Stomach (tissue), 4 donors: ENCODE data around the gene NLGN4X.

Experiments
- CTCF ChIP-seq, 7 experiments: fragments of 450-650 bp in 4 of 7; fragments of 200-600 bp in 3 of 7; sonication (generic) in 3 of 7; IDR thresholded peaks; one replicate each; pipeline ENCODE4 v1.5.1; 2016 to 2019; ENCODE audit warnings: antibody characterized with exemption in 7 of 7, control low read depth in 2 of 7, mild to moderate bottlenecking in 1 of 7
- EP300 ChIP-seq: sonication (generic); formaldehyde crosslinking; IDR thresholded peaks from one replicate; pipeline ENCODE4 v1.6.1; 2017; ENCODE audit warnings: antibody characterized with exemption
- POLR2A ChIP-seq, 4 donors: fragments of 450-650 bp; IDR thresholded peaks; one replicate each; pipeline ENCODE4 v1.6.1; 2016; ENCODE audit warnings: antibody characterized with exemption in 4 of 4, control low read depth in 2 of 4, mild to moderate bottlenecking in 1 of 4, moderate library complexity in 1 of 4
- POLR2AphosphoS5 ChIP-seq, 3 donors: sonication (generic); formaldehyde crosslinking; IDR thresholded peaks; one replicate each; pipeline ENCODE4 v1.6.1; 2016; ENCODE audit warnings: antibody characterized with exemption in 3 of 3

- TF ChIP-seq POLR2A (IDR thresholded peaks at IDR 0.05) = no peak
- no peak for TF ChIP-seq CTCF (IDR thresholded peaks at IDR 0.05)
- no peak for TF ChIP-seq EP300
- TF ChIP-seq POLR2AphosphoS5 (IDR thresholded peaks at IDR 0.05) = no peak
Observed at GRCh38 chrX:6120329-6120728, 108.3 kb downstream of the NLGN4X start.
